RPMI7951 (cell line): ENCODE results near the gene ADGRF4. TPM values are rescaled to one million over a fixed set of nuclear protein-coding genes. Genes with fewer than 3 reads are reported as not detected.

Source experiments
- DNase-seq: peaks from one replicate; pipeline ENCODE4 v3.0.0-alpha.2; 2012; ENCODE audit warnings: low read depth
- total RNA-seq: library from RNA; depleted of rRNA; stranded (reverse); fragments of >200 nt; shearing (Covaris generic); gene quantifications from 2 replicates; pipeline ENCODE4 v1.2.3, GENCODE V29; 2014; rRNA removed

Gene ADGRF4, protein sequence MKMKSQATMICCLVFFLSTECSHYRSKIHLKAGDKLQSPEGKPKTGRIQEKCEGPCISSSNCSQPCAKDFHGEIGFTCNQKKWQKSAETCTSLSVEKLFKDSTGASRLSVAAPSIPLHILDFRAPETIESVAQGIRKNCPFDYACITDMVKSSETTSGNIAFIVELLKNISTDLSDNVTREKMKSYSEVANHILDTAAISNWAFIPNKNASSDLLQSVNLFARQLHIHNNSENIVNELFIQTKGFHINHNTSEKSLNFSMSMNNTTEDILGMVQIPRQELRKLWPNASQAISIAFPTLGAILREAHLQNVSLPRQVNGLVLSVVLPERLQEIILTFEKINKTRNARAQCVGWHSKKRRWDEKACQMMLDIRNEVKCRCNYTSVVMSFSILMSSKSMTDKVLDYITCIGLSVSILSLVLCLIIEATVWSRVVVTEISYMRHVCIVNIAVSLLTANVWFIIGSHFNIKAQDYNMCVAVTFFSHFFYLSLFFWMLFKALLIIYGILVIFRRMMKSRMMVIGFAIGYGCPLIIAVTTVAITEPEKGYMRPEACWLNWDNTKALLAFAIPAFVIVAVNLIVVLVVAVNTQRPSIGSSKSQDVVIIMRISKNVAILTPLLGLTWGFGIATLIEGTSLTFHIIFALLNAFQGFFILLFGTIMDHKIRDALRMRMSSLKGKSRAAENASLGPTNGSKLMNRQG
- under 0.01 TPM in 1 of 2 replicates, not detected in the other for total RNA-seq

- peak; percentile 62 for DNase-seq
These were observed at the start of gene ADGRF4 for GRCh38 chr6:47698342-47698787. ADGRF4 (plus strand) TSS chr6:47698580; CDS start chr6:47707246, 8,666 bp downstream.

GRCh38 chr6:47650553-47651432, 47.6 kb upstream of the ADGRF4 start:
- no peak for DNase-seq

DNA sequence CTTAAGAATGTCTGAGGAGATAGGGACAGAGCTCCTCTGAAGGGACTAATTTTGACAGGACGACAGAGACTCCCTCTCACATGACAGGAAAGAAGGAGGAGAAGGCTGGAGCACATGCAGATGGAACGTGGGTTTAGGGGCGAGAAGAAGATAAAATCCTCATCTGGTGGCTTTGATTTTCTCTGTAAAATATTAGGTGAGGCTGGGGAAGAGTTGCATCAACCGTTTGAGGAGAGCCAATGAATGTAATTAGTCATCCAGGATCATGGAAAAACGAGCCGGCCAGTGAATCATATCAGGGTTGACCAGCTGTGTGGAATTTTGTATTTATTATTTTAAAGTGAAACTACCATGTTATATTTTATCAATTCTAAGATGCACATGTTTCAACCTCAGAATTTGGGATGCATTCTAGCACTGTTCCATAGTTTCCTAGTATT, 46.9 kb upstream of the ADGRF4 start:
- peak; percentile 35 for DNase-seq

GRCh38 chr6:47653706-47654105, 44.7 kb upstream of the ADGRF4 start:
- no peak for DNase-seq

DNA sequence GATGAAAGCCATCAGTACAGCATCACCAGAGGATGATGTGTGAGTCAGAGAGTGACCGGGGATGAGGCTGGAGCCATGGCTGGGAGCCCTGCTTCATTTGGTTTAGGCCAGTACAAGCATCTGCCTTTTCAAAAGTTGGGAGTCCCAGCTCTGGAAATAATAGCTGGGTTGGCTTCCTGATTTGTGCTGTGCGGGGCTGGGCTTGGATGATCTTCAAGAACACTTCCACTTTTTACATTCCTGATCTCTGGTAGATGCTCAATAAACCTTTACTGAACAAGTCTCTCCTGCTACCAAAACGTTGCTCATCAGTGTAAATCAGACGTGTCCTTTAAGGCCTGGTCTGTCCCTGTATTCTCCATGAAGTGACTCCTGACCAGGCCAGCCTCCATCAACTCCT, 44.1 kb upstream of the ADGRF4 start:
- DNase-seq, result no peak

- DNase-seq, result peak; percentile 74
These were observed 42.4 kb upstream of the ADGRF4 start for GRCh38 chr6:47655719-47656595.

DNA sequence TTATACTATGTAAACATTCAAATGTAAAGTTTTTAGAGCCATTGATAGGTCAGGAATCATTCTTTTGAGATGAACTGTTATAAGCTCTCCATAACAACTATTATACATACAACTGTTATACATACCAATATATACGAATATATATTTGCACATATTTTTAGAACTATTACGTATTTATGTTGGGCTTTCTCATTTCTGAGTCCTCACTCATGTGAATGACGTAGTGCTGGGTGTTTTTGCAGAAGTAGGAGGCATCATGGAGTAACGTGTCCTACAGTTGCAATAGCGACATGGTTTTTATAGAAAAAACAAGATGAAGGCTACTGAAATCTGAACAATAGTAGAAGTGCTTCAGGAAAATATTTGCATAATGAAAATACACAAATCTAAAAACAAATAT, 36.4 kb upstream of the ADGRF4 start:
- no peak for DNase-seq

GRCh38 chr6:47663462-47664216, 34.7 kb upstream of the ADGRF4 start:
- no peak for DNase-seq

DNA sequence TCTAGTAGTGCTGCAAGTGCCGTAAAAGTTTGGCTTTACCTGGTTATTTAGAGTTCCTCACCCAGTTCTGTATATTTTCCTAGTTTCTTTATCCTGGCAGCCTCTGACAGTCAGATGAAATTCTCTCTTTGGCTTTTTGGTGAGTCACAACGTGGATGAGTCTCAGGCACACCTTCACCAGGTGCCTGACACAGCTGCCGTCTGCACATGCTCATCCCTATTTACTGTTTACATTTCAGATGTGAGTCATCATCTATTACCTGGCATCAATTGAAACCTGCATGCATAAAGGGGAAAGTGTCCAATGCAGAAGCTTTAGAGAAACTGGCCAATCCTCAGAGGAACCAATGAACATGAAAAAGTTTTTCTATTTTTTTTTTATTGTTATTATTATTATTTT, 33.3 kb upstream of the ADGRF4 start:
- no peak for DNase-seq

- DNase-seq, result no peak
These were observed 28.5 kb upstream of the ADGRF4 start for GRCh38 chr6:47669684-47670513.

GRCh38 chr6:47670851-47671250, 27.5 kb upstream of the ADGRF4 start:
- DNase-seq, result no peak

GRCh38 chr6:47671777-47672176, 26.6 kb upstream of the ADGRF4 start:
- no peak for DNase-seq

DNA sequence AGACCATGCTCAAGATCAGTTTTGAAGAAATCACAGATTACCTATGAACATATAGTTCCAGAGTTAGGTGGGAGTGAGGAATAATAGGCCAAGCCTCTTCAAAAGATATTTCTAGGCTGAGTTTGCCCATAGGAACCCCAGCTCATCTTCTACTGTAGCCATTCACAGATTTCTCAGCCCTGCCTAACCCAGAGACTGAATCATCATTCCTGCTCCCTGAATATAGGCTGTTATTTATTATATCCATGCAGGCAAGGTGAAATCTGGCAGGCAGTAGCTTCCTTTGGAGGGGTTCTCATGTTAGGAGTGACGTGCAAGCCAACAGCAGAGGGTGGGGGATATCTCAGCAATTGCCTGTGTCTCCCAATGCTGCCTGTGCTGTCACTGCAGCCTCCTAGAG, 25.6 kb upstream of the ADGRF4 start:
- no peak for DNase-seq

DNA sequence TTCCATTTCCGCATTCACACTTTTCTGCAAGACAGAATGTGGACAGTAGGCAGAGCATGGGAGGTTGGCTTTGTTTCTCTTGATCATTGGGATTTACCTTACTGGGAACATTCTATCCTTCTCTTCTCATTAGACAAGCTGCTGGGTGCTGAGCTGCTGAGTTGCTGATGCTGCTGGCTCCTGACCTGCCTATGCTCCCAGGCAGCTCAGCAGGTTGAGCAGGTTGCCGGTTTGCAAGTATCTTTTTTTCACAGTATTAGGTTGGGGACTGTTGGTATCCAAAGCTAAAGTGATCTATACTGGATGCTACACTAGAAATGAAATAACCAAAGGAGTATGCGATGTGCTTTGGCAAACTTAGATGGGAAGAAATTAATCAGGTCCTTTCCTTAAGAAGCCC, 23.7 kb upstream of the ADGRF4 start:
- DNase-seq, result no peak

GRCh38 chr6:47677381-47678100, 20.8 kb upstream of the ADGRF4 start:
- DNase-seq, result no peak

GRCh38 chr6:47678739-47679138, 19.6 kb upstream of the ADGRF4 start:
- no peak for DNase-seq

GRCh38 chr6:47679322-47679906, 19.0 kb upstream of the ADGRF4 start:
- DNase-seq, result no peak

- no peak for DNase-seq
These were observed 18.3 kb upstream of the ADGRF4 start for GRCh38 chr6:47680051-47680450.
